ENCODE data around the gene PHACTR1.

The PHACTR1 gene

DNA sequence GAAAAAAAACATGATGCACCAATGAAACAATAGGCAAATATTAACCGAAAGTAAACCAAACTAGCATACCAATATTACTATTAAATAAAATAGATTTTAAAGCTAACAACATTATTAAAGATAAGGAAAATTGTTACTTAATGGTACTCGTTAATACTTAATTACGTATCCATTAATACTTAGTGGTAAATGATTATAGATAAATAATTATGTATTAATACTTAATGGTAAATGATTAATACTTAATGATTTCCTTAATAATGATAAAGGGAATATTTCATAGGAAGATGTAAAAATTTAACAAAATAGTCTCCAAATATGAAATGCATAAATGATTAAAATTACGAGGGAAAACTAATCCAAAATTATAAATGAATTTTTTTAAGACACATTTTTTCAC is 278.9 kb downstream of the PHACTR1 start:
- DNase-seq: no peak

DNA sequence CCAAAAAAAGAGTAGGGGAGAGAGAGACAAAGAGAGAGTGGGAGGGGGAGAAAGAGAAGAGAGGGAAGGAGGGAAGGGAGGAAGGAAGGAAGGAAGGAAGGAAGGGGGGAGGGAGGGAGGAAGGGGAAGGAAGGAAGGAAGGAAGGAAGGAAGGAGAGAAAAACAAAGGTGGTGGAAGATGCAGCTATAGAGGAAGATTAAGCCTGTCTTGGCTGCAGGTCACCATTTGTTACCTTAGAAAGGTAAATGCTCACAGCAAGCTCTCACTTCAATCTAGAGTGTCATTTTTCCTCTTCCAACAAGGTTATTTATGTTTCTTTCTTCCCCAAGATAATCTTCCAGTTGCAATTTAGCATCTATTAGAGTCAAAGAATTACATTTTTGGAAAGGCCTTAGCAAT is 284.0 kb downstream of the PHACTR1 start:
- DNase-seq: no peak

DNA sequence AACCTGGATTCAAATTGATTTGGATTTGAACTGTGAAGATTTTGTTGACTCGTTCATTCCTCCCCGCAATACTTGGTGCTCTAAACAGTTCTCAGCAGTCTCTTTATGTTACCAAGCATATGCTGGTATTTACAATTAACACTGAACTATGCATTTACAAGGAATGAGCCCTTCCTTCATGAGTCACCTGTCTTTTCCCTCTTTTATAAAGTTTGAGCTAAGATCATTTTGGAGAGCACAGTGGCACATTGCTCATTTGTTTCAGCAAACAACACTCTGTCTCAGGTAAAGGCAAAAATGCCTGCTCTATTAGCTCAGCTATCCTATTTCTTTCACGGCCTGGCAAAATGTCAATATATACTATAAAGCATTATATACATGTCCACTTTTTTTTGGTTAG is 285.4 kb downstream of the PHACTR1 start:
- no peak for DNase-seq

DNA sequence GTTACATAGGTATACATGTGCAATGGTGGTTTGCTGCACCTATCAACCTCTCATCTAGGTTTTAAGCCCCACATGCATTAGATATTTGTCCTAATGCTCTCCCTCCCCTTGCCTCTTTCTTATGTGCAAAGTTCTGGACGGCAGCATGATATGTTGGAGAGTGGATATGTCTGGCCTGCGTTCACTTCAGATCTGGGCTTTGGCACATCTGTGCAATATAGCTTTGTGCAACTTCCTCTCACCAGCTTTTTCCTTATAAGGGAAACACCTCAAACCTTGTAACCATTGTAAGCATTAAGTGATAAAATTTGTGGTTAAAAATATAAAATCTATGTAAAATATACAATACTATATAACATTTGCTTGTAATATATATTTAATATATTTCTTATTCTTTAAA is 288.0 kb downstream of the PHACTR1 start:
- peak; percentile 25 to 41 (median 30) for DNase-seq

DNA sequence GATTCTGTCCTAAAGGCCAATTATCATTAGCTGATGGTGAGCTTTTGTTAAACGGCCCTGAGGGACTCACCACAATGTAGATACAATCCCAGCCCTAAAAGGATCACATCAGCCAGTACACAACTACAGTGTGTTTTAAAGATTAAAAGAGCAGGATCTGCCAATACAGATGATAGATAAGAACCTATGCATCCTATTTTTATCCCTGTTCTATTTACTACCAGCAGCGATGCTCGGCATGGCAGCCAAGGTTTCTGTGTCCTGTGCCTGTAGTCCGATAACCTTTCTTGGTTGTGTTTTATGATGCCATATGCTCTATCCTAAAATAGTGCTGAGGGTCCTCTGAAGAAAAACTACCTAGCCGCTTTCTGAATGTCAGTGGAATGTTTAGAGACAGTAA is 289.4 kb downstream of the PHACTR1 start:
- no peak for DNase-seq

DNA sequence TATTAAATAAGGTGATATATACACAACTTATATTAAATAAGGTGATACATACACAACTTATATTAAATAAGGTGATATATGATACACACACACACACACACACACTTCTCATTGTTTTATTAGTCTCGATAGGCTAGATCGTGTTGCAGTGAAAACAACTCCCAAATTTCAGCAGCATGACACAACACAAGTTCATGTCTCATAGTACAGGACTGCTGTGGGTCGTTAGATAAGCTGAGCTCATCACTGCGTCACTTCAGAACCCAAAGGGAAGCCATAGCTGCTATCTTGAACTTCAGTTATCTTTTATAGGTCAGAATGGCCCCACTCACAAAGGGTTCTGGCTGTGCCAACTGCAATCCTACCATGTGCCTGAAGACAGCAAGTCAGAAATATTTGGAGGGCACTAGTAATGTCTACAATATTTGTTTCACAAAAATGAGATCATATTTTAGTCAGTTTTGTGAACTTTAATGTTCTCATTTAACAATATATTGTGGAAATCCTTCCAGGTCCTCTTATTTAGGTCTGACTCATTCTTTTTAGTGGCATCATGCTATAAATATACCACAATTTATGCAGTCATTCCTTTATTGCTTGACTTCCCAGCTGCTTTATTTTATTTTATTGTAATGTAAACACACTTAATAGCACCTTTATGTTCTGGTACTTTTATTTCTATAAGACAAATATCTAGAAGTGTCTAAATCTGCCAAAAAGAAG is 290.2 kb downstream of the PHACTR1 start:
- peak in 2 of 4 experiments; percentile 25 to 48 for DNase-seq

DNA sequence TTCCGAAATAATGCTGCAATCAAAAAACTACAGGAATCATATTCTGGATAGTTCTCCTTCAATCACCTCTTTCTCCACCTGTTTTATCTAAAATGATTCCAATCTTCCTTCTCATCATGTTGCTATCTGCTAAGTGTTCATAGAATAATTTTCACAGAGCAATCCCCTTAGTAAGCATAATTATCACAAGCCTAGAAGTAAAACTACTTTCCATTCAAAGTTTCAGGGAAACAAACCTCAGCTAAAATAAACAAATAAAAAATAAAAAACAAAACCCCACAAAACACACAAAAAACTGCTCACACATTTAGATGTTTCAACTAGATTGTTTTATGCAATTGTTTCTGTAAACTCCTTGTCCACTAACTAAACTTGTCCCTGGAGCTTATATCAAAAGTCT is 291.2 kb downstream of the PHACTR1 start:
- DNase-seq: no peak

DNA sequence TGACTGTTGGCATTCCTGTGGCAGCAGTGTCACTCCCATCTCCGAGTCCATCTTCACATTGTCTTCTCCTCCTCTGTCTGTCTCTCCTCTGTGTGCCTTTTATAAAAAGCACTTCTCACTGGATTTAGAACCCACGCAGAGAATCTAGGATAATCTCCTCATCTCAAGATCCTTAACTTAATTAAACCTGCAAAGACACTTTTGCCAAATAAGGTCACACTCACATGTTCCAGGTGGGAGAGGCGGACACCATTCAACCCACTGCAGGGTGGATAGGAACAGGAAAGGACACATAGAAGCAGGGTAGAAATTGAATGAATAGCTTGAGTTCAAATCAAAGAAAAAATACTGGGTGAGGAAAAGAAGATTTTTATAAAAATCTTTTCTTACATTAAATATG is 292.5 kb downstream of the PHACTR1 start:
- no peak for DNase-seq

DNA sequence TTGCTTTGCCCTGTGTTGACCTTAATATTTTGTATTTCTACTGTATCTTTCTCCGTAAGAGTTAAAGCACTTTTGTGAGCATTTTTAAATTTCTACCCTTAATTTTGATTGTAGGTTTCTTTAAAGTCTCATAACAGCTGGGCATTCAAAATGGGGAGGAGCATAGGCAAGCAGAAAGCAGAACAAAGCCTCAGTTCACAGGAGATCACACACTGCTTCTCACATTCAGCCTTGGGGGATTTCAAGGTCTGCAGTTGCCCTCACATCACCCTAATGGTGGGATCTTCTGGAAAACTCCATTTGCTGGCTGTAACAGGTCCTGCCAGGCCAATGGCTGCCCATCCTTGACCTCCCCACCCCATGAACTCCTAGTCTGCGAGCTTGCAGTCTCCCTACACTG is 292.9 kb downstream of the PHACTR1 start:
- DNase-seq: peak in 2 of 4 experiments; percentile 11 to 24

DNA sequence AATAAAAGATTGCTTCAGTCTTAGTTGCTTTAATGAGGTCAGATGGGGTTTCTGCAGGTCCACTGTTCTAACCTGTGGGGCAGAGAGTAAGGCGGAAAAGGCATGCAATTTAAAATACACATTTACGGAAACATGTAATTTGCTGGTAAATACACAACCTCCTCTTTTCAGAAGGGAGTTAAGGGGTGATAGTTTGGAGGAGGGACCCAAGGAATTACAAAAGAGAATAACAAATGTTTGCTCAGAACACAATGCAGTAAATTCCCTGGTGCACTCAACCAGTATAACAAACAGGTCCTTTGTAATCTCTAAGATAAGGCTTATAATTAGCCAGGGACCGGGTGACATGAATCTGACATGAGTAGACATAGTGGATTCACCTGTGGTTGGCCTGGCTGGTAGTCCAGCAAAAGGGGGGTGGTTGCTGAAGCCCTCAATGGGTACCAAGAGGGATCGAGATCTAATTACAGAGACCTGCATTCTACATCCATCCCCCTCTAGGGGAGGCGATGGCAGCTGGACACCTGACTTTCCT is 295.1 kb downstream of the PHACTR1 start:
- DNase-seq: no peak

DNA sequence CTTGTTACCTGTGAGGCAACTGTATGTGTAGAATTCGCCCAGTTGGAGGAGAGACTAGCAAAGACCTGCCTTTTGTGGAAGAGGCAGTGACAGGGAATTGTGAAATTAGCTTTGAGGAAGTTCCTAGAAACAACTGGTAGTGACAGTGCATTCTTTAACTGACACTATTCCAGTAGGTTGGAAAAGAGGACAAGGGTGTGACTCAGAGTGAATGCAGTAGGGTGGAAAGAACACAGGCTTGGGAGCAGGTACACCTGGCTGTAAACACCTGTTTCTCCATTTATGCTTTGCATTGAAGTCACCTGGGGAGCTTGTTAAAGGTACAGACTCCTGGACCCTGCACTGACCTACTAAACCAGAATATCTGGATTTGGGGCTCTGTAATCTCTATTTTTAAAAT is 295.7 kb downstream of the PHACTR1 start:
- peak; percentile 33 to 79 (median 62) for DNase-seq

DNA sequence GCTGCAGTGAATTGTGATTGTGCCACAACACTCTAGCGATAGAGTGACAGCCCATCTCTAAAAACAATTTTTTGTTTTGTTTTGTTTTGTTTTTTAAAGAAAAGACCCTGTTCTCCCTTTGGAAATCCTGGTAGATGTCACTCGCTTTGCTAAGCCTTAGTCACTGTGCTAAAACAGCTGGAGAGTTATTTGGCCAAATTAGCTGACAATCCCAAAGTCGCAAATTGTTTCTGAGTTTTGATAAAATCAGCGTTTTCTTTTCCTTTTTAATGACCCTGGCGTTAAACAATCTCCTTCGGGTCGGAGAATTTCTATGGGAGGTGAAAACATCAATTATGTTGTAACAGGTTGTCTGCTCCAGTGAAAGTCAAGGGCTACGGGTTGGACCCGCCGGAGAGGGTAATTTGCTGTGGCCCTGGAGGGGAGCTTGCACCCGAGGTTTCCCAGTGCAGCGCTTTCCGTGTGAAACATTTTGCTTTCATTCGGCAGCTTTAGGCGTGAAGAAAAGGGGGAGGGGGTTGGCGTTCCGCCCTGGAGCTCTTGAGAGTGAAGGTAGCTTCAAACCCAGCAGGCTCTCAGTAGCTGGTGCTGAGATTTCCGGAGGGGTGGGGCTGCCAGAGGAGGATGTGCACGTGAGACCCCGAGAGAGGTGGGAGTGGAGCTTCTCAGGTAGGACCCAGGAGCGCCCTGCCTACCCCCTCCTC is 296.6 kb downstream of the PHACTR1 start:
- DNase-seq: peak in 1 of 4 experiments; percentile 18

DNA sequence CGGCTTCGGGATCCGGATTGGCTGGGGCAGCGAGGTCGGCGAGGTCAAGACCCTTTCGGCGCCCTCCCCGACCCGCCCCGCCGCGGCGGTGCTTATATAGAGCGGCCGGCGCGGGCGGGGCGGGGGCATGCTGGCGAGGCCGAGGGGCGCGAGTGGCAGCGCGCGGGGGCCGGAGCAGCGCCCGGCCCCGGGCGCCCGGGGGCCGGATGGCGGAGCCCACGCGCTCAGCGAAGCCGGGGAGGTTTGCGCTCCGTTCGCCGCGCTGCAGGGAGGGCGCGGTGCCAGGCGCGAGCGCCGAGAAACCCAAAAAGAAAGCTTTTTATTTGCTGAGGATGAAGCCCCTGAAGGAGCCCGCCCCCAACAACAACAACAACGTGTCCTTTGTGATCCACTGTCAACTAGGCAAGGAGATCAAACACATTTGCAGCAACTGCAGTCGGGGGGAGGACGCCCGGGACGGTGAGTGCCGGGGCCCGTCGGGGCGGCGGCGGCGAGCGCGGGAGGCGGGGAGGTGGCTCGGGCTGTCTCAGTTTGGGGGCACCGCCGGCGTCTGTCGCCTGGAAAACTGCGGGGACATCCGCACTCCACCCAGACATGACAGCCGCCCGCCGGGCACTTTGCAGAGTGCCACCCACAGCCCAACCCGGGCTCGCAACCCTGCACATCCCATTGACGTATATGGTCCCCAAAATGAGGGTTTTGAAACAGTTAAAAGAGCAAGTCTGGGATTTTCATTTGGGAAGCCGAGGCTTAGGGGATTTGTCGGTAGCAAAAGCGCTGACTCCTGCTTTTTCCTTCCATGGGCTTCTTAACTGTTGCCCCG is 297.3 kb downstream of the PHACTR1 start:
- DNase-seq: peak in 3 of 4 experiments; percentile 15 to 52 (median 35)

DNA sequence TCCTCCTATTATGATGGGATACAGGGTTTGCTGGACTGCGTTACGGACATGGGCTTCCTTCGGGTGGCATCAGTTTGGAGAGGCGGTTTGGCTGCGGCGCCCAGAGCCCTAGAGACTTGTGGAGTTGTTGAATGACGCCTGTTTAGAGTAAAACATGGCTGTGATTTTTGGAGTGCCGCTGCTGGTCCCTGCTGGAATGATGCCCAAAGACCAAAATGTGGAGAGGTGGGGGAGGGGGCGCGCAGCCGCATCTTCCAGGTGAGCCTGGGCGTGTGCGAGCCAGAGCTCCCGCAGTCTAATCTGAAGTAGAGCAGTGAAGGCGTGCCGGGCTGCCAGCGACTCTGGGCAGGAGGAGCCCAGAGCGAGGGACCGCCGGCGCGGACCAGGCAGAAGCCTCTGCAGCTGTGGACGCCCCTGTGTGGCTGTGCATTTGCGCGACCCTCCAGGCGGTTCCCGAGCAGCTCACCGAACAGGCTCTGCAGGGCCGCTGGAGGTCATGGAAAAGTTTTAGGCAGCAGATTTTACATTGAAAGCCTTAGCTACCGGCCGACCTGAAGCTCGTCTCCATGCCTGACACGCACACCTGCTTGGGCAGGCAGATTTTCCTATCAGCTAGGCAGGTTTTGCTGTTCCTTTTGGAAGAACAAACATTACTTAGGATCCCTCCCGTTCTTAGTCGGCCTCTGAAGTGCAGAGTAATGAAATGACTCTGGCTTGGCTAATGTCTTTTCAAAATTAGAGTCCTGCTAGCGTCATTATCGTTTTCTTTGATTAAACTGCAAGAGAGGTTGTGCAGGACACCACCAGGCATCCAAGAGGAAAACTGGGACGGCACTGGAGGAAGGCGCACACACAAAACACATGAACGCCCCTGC is 298.2 kb downstream of the PHACTR1 start:
- no peak for DNase-seq

DNA sequence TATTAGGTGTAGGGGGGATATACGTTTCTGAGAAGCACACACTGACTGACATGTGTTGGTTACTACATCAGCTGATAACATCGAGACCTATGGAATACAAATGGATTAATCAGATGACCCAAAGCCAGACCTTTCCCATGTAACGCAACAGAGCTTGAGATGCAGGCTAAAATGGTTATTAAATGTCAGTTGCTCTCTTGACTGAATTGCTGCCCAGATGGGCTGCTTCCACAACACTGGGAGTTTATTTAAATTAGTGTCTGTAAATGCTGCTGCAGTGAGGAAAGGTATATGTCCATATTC is 298.8 kb downstream of the PHACTR1 start:
- no peak for DNase-seq

DNA sequence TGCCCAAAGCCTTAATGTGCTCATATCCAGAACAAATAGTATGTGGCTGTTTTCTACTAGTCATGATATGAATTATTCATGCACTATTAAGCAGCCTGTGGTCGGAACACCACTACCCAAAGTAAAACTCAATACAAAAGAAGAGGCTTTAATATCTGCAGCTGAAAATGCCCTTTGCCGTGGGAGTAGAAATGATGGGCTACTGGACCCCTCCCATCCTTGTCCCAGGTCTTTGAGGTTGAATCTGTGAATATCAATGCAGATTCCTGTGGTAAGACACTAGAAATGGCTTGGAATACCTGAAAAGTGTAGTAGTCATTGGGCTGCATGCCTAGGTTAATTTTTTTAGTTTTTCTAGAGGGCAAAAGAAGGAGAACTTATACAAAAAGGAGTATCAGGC is 308.0 kb downstream of the PHACTR1 start:
- no peak for DNase-seq

DNA sequence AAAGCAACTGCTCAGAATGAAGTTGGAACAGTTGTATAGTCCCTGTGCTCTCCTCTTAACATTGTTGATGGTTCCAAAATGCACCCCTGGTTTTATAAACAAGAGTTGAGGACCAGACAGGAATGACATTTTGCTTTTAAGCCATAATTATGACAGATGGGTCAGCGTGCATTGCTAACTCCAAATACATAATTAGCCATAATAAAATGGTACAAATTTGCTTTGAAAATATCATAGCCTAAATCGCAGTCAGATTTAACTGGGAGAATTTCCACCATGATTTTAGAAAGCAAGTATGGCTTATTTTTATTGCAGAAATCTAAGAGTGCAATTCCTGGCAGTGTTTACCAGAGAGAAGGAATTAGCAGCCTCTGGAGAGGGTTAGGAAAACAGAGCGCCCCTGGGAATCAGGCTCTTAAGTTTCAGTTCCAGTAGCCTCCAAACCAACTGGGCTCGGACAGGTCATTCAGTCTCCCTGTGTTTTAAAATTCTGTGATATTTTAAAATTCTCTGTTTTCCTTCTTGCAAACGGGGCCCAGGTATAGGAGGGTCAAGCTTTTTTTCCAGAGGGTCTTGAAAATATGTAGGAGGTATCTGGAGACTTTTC is 309.4 kb downstream of the PHACTR1 start:
- no peak for DNase-seq

DNA sequence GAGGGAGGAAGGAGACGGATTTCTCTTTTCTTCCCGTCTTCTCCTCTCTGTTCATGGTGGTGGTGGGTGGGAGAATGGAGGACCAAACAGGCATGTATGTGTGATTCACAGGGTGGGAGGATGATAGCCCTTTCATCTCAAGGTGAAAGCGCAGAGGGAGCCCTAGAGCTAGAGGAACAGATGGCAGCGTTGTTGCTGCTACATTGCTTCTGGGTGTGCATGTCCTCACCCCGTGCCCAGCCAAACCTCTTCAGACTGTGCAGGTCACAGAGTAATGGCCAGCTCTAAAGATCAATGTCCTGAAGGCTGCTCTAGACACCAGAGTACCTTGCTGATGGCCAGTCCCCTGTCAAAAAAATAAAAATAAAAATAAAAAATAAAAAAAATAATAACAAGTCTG is 310.0 kb downstream of the PHACTR1 start:
- no peak for DNase-seq

DNA sequence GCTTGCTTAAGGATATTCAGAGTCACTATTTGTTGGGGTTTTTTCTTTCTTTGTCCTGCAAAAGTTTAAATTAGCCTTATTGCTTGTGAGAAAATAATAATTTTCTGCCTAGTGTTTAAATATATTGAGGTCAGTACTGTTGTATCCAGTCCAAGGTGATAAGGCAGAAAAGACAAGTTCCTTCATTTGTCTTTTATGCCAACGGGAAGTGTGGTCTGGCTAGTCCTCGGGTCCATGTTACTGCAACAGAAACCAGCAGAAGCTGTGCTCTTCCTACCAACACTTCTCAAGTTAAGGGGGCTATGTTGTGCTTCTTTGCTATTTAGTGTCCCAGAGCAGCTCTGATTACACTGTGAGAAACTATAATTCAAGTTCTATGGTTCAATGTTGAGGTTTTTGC is 310.6 kb downstream of the PHACTR1 start:
- DNase-seq: peak in 2 of 4 experiments; percentile 16 to 42

DNA sequence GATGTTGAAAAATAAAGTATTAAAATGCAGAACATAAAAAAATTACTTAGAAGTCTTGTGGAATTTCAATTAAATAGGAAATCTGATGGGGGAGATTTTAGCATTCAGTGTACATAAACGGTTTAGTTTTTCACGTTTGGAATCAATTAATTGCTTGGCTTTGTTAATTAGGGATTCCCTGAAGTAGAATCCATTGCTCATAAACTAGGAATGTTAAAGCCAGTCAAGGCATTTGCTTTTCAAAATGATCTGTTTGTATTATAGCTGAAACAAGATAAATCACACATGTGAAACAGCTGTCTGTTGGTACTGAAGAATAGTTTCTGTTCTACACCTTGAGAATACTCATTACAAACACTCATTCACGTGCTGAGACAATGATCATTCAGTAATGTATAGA is 313.8 kb downstream of the PHACTR1 start:
- no peak for DNase-seq

DNA sequence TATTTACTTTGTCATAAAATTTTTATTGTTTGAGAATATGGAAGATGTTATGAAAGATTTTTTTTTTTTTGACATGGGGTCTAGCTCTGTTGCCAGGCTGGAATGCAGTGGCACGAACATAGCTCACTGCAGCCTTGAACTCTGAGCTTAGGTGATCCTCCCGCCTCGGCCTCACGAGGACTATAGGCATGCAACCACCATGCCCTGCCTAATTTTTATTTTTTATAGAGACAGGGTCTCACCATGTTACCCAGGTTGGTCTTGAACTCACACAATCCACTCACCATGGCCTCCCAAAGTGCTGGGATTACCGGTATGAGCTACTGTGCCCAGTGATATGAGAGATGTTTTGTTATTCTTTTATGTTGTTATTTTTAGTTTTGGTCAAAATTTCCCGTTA is 316.0 kb downstream of the PHACTR1 start:
- no peak for DNase-seq

DNA sequence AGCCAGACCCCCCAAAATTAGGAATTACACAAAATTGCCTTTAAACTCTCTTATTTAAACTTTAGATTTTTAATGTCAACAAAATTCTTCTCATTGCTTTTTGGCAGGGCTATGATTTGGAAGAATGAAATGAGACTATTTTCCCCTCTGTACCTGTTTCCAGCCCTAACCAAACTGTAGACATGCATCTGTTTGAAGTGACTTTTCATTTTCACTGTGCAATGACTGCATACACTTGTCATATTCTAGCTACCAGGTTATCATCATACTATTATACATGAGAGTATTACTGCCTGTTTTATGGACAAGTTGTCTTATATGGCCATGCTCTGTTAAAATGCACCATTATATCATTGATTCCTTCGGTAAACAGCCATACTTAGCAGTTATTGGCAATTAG is 316.6 kb downstream of the PHACTR1 start:
- no peak for DNase-seq

All from suppressor macrophage (primary cell).